ENCODE results near the gene NPNT.

NPNT gene

DNA sequence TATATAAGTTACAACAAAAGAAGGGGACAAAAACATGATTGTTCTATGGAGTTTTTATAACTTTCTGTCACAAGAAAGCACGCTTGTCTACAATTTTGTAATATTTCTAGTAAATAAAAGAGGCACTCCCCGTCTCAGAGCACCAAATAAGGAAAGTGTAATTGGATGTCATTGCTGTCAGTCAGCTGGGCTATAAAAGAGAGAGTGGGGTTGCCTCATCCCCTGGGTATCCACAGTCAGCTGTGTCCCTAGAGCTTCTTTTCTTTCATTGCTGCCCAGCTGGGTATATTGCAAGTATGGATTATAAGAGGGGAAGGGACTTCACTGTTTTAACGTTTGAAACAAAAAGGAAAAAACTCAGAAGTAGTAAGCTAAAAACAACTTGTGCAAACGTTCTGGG, 61.3 kb downstream of the NPNT start:
- H3K4me3 ChIP-seq (ENCODE audit: low read depth, low read length): no peak overlapping the region
- TF ChIP-seq, protein P1, sequence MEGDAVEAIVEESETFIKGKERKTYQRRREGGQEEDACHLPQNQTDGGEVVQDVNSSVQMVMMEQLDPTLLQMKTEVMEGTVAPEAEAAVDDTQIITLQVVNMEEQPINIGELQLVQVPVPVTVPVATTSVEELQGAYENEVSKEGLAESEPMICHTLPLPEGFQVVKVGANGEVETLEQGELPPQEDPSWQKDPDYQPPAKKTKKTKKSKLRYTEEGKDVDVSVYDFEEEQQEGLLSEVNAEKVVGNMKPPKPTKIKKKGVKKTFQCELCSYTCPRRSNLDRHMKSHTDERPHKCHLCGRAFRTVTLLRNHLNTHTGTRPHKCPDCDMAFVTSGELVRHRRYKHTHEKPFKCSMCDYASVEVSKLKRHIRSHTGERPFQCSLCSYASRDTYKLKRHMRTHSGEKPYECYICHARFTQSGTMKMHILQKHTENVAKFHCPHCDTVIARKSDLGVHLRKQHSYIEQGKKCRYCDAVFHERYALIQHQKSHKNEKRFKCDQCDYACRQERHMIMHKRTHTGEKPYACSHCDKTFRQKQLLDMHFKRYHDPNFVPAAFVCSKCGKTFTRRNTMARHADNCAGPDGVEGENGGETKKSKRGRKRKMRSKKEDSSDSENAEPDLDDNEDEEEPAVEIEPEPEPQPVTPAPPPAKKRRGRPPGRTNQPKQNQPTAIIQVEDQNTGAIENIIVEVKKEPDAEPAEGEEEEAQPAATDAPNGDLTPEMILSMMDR (IDR thresholded peaks at IDR 0.05; ENCODE audit: low read depth, low read length): no peak

DNA sequence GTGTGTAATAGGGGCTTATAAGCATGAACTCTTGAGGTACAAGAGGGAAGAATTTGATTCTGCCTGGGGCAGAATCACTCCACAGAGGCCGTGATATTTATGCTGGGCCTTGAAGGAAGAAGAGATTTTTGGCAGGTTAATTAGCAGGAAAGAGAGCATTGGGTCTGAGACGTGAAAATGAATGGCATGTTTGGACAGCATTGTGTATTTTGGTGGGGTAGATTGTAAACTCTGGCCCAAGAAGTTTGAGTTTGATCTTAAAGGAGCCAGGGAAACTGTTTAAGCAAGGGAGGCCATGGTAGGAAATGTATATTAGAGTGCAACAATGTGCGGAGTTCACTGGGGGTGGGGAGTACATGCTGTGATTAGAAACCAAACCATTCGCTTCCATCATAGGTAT, 62.4 kb downstream of the NPNT start:
- TF ChIP-seq, protein P1 (IDR thresholded peaks at IDR 0.05; ENCODE audit: low read depth, low read length): no peak
- H3K4me3 ChIP-seq (ENCODE audit: low read depth, low read length): no peak overlapping the region

DNA sequence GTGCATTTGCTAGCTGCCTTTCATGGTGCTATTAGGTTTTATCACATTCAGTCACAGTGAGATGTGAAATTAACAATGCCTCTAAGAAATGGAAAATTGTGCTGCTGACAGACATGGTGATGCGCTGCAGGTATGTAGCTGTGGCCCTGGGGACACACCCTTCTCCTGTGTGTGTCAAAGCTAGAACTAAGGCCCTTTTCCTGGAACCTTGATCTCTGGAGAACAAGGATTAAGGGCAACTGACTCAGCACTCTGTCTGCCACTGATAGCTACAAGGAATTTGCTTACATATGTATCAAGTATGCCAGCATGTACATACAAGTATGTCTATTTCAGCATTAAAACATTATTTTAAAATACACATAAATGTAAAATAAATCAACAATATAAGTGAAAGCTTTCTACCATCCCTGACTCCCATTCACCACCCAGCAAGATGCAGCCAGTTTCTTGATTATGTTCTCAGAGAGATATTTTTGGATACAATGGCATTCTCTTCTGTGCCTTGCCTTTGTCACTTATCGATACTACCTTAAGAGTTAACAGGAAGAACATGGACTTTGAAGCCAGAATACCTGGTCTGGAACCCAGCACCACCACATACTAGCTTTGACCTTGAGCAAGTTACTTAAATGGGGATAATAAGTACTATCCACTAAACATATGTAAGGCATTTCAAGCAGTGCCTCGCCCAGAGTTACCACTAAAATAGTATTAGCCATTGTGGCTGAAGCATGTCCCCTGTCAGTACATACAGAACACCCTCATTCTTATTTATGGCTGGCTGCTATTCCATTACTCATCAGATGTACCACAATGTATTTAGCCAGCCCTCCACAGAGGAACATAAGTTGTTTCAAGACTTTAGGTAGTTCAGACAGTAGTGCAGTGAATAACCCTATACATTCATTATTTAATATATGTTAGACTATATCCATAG, 68.5 kb downstream of the NPNT start:
- H3K4me3 ChIP-seq (ENCODE audit: low read depth, low read length): no peak overlapping the region
- TF ChIP-seq, protein P1 (IDR thresholded peaks at IDR 0.05; ENCODE audit: low read depth, low read length): no peak

- H3K4me3 ChIP-seq (ENCODE audit: low read depth, low read length): no peak overlapping the region
Measured at GRCh38 chr4:105965183-105965800, 70.0 kb downstream of the NPNT start.

DNA sequence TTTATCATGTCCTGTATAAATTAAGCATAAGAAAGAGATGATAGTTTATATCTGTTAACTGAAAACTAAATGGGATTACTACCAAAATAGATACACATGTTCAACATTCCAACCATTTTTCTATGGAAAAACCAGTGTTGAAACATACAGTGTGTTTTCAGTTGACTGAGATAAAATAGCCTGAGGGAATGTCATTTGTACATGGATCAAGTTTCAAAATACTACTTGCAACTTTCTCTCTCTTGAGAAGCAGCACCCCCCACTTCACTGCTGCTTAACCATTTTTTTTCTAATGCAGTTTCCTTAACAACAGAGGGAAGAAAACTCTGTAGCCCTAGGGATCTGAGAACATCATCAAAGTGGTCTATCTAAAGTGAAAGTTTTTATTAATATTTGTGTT, 70.8 kb downstream of the NPNT start:
- TF ChIP-seq, protein P1 (IDR thresholded peaks at IDR 0.05; ENCODE audit: low read depth, low read length): no peak
- no peak overlapping the region for H3K4me3 ChIP-seq (ENCODE audit: low read depth, low read length)

More at GRCh38 chr4:105965183-105965800, 70.0 kb downstream of the NPNT start:
- TF ChIP-seq, protein P1 (IDR thresholded peaks at IDR 0.05; ENCODE audit: low read depth, low read length): no peak

GRCh38 chr4:105967058-105967658, 71.9 kb downstream of the NPNT start:
- no peak overlapping the region for H3K4me3 ChIP-seq (ENCODE audit: low read depth, low read length)
- TF ChIP-seq, protein P1 (IDR thresholded peaks at IDR 0.05; ENCODE audit: low read depth, low read length): no peak
